GM19240 (cell line): ENCODE measurements around the gene RAB44.
A peak's percentile ranks its signal among the peaks of the same experiment; 100 is the strongest.
"Not testable (repeated sequence)": the region's sequence is repeated elsewhere in the genome, so short reads cannot be mapped to it uniquely, and the experiment has no call there.

Experiments
- DNase-seq: peaks from one replicate; pipeline ENCODE4 v3.0.0; 2011; ENCODE audit warnings: low spot score; ENCODE audit not compliant: insufficient read length

The RAB44 gene

DNA sequence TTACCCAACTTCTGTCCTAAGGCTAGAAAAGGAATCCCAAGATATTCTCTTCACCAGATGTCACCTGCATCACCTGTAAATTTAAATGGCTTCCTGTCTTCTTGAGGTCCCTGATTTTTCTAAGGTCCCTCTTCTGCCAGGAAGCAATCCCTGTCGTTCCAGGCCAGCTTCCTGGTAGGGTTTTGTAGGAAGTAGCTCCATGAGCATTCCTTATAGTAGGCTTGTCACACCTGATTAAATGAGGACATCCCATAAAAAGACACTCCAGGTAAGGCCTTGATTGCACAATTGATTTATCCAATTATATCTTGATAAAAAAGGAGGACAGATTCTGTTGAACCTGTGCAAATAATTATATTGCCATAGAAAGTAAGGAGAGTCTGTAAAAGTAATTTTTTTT is 8.7 kb downstream of the RAB44 start:
- DNase-seq, result no peak

GRCh38 chr6:36712816-36713215 is 15.2 kb downstream of the RAB44 start:
- no peak for DNase-seq

DNA sequence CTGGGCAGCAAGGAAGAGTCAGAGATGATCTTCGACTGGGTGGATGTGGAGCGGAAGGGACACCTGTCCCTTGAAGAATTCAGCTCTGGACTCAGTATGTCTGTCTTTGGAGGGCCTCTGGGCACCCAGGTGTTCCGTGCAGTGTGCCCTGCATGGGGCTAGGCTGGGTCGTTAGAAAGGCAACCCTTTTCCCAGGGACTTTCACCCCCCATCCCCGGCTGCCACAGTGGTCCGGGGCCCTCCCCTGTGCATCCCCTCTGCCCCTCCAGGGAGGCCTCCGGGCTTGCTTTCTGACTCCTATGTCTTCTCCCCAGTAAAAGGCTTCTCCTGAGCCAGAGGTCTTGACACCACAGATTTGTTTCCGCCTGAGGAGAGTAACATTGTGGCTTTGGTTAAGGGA is 16.2 kb downstream of the RAB44 start:
- no peak for DNase-seq

GRCh38 chr6:36714511-36714910 is 16.9 kb downstream of the RAB44 start:
- no peak for DNase-seq

- no peak for DNase-seq
Measured at GRCh38 chr6:36715469-36715868, 17.8 kb downstream of the RAB44 start.

- DNase-seq, result no peak
Measured at GRCh38 chr6:36716476-36717093, 19.0 kb downstream of the RAB44 start.

GRCh38 chr6:36717231-36717825 is 19.7 kb downstream of the RAB44 start:
- no peak for DNase-seq

GRCh38 chr6:36717871-36718540 is 20.4 kb downstream of the RAB44 start:
- DNase-seq, result no peak

- no peak for DNase-seq
Measured at GRCh38 chr6:36718560-36718959, 20.9 kb downstream of the RAB44 start.

GRCh38 chr6:36719126-36719525 is 21.5 kb downstream of the RAB44 start:
- no peak for DNase-seq

- no peak for DNase-seq
Measured at GRCh38 chr6:36720251-36721141, 22.9 kb downstream of the RAB44 start.

DNA sequence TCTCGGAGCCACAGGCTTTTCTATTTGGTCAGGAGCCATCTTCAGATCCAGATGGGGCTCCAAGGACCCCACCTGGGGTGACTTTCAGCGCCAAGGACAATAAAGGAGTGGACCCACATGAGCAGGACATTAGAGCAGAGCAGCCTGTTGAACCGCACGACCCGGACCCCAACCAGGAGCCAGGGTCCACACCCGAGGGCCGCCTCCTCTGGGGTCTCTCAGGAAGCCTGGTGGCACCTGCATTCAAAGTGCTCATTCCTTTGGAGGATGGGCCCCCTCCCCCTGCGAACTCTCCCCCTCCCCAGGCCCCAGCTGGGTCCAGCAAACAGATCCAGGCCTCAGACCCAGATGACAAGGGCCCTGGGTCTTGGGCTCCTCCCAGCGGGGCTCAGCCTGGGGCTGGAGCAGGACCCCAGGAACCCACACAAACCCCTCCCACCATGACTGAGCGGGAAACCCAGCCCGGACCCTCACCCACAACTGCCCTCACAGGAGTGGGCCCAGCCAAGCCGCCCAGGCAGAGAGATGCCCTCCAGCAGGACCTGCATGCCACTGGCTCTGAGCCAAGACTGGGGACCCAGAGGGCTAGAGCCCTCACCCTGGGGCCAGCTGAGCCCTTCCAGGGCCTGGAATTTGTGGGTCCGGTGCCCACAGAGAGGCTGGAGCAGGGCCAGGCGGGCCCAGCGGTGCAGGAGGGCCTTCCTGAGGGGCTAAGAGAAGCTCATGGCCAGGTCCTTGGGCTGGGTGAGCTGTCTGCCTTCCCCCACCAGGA is 23.9 kb downstream of the RAB44 start:
- DNase-seq, result no peak

GRCh38 chr6:36722365-36722764 is 24.7 kb downstream of the RAB44 start:
- no peak for DNase-seq

DNA sequence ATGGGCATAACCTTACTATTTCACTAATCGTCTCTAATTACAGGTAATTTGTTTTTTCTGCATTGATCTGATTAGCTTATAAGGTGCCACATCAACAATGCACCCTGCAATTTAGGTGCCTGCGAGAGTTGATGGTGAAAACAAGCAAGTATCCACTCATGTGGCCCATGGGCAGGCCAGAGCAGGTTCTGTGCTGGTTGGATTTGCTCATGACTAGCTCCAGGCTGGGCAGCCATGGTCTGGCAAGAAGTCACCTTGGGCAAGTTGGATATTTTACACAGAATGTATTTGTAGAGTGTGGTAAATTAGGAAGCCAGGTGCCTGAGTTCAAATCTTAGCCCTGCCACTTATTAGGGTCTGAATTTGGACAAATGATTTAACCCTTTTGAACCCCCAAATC is 25.3 kb downstream of the RAB44 start:
- DNase-seq, result no peak

DNA sequence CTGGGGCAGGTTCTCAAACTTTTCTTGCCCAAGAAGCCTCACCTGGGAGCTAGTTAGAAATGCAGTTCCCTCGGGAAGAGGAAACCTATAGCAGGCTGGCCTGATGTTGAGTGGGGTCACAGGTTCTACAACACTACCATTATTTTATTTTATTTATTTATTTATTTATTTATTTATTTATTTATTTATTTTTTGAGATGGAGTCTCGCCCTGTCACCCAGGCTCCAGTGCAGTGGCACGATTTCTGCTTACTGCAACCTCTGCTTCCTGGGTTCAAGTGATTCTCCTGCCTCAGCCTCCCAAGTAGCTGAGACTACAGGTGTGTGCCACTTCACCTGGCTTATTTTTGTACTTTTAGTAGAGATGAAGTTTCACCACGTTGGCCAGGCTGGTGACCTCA is 26.4 kb downstream of the RAB44 start:
- not testable (repeated sequence) for DNase-seq

GRCh38 chr6:36724514-36725390 is 27.1 kb downstream of the RAB44 start:
- peak; percentile 42 for DNase-seq

- DNase-seq, result no peak
Measured at GRCh38 chr6:36725581-36725980, 28.0 kb downstream of the RAB44 start.

DNA sequence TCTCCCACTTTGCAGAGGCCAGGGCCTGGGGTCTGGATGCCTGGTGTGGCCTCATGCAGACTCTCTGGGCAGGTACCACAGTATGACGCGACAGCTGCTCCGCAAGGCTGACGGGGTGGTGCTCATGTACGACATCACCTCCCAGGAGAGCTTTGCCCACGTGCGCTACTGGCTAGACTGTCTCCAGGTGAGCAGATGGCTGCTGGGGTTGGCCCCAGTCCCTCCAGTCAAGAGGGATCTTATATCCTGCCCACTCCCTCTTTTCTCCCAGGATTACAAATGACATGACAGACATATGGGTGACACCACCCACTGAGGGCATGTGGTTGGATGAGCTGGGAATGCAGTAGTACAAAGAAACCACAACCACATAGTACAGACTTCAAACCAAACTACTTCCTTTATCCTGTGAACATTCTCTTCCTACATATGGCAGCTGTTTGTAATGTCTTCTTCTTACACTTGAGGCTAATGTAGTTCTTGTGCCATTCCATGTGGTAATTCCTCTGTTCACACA is 29.9 kb downstream of the RAB44 start:
- no peak for DNase-seq

DNA sequence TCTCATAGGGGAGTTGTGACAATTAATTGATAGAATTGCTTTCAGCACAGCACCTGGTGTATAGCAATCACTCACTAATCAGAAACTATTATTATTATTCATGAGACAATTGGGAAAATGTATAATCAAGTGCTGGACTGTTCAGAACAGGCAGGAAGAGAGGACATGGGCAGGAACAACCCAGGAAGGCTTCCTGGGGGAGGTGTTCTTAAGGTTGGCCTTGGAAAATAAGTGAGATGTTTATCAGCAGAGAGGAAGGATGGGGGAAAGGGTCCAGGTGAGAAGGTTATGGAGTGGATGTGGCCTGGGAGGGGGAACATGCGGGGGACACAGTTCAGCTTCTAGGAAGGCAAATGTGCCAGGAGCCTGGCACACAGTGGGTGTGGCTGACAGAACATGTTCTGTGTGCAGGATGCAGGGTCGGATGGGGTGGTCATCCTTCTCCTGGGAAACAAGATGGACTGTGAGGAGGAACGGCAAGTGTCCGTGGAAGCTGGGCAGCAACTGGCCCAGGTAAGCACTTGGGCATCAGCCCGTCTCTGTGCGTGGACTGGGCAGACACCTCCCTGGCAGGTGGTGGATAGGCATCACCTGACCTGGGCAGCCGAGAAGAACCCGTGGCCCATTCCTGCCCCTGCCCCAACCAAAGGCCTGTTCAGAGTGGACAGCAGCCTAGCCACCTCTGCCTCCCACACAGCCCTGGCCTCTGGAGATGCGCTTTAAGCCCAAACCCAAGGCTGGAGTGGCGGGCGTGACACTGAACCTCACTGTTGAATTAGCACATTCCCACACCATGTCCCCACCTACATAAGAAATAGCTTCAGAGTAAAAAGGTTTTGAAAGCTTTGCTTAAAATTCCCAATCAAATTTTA is 30.9 kb downstream of the RAB44 start:
- DNase-seq, result no peak
